CD4-positive, alpha-beta memory T cell (primary cell): ENCODE results near the gene RNF10. TPM values are rescaled to one million over a fixed set of nuclear protein-coding genes. Genes with fewer than 3 reads are reported as not detected.

Experiments
- CTCF ChIA-PET: fragments of 350-600 bp; sonication (Branson Sonifier 250); formaldehyde crosslinking; loops from one replicate; lab custom pipeline; 2021; ENCODE audit warnings: inconsistent platforms; ENCODE audit not compliant: partially characterized antibody; lab: Charles Lee
- POLR2A ChIA-PET: fragments of 350-600 bp; sonication (Branson Sonifier 250); formaldehyde crosslinking; loops from one replicate; lab custom pipeline; 2021; ENCODE audit not compliant: partially characterized antibody; lab: Charles Lee
- DNase-seq, 5 donors: peaks; one replicate each; pipeline versions ENCODE4 v3.0.0 to v3.0.0-alpha.2; 2020 to 2022; ENCODE audit warnings: mixed read lengths in 1 of 5
- H3K27ac ChIP-seq: one replicate; pipeline ENCODE4 v1.7.0; 2013; ENCODE audit warnings: low read depth, low read length
- H3K27me3 ChIP-seq: 2 replicates; pipeline ENCODE4 v1.7.0; 2013; ENCODE audit warnings: mild to moderate bottlenecking, low read length, moderate library complexity; ENCODE audit not compliant: insufficient read depth
- H3K36me3 ChIP-seq: 2 replicates; pipeline ENCODE4 v1.7.0; 2013; ENCODE audit warnings: mild to moderate bottlenecking, low read length, moderate library complexity; ENCODE audit not compliant: insufficient read depth
- H3K4me1 ChIP-seq: 2 replicates; pipeline ENCODE4 v1.7.0; 2013; ENCODE audit warnings: mild to moderate bottlenecking, low read length, moderate library complexity; ENCODE audit not compliant: insufficient read depth
- H3K4me3 ChIP-seq, 2 donors: one replicate each; pipeline ENCODE4 v1.7.0; 2013; ENCODE audit warnings: low read length in 2 of 2, mild to moderate bottlenecking in 1 of 2
- H3K9me3 ChIP-seq, 2 donors: one replicate each; pipeline ENCODE4 v1.7.0; 2013; ENCODE audit warnings: low read length in 2 of 2, control low read depth in 1 of 2; ENCODE audit not compliant: control insufficient read depth in 1 of 2
- H3K27ac Mint-ChIP-seq, 7 donors: one replicate each; pipeline ENCODE4 v1.8.0; 2020 to 2021; ENCODE audit warnings: mixed read lengths in 7 of 7, mild to moderate bottlenecking in 6 of 7, inconsistent platforms in 3 of 7, moderate library complexity in 3 of 7
- H3K27me3 Mint-ChIP-seq, 2 donors: one replicate each; pipeline ENCODE4 v1.8.0; 2020 to 2021; ENCODE audit warnings: mixed read lengths in 2 of 2
- H3K36me3 Mint-ChIP-seq, 2 donors: one replicate each; pipeline ENCODE4 v1.8.0; 2020 to 2021; ENCODE audit warnings: mixed read lengths in 2 of 2, inconsistent platforms in 1 of 2, mild to moderate bottlenecking in 1 of 2
- H3K4me1 Mint-ChIP-seq, 4 donors: one replicate each; pipeline ENCODE4 v1.8.0; 2020 to 2021; ENCODE audit warnings: mixed read lengths in 4 of 4, mild to moderate bottlenecking in 1 of 4
- H3K4me3 Mint-ChIP-seq, 8 donors: one replicate each; pipeline ENCODE4 v1.8.0; 2020 to 2021; ENCODE audit warnings: mixed read lengths in 8 of 8, mild to moderate bottlenecking in 7 of 8, moderate library complexity in 6 of 8, inconsistent platforms in 3 of 8
- H3K9me3 Mint-ChIP-seq, 8 donors: one replicate each; pipeline ENCODE4 v1.8.0; 2020 to 2021; ENCODE audit warnings: mixed read lengths in 8 of 8, mild to moderate bottlenecking in 5 of 8, inconsistent platforms in 3 of 8, moderate library complexity in 1 of 8
- intact Hi-C: fragments of 100-400 bp; cut with micrococcal nuclease; formaldehyde crosslinking; loops from one replicate; pipeline ENCODE4 v1.15.1; 2023
- polyA plus RNA-seq, 2 donors: library from polyadenylated mRNA; unstranded; fragments of 300-500 nt; fragmentation: Illumina TruSeq; gene quantifications; one replicate each; pipeline ENCODE4 v1.2.3, GENCODE V29; 2021
- total RNA-seq, 2 experiments: library from RNA; stranded (reverse); gene quantifications; one replicate each; pipeline ENCODE4 v1.2.3, GENCODE V29; 2021

The RNF10 gene
- total and polyA plus RNA-seq, 4 experiments from 2014 or later: 101 to 249 (median 195) TPM

GRCh38 chr12:120536064-120536791 is 2.1 kb downstream of the RNF10 start:
- Histone ChIP-seq H3K36me3 (no peaks in the 10 kb centered on the region), H3K27me3 (no peaks in the 10 kb centered on the region), H3K4me1 (peaks cover 69% of the 10 kb centered on the region), H3K9me3 (no peaks in the 10 kb centered on the region), H3K27ac (peak overlapping the region; percentile 94), H3K4me3 (peak overlapping the region; percentile 54 to 62)
- intact Hi-C loops: no loop called here
- peak; percentile 24 to 48 (median 33) for DNase-seq
- Mint-ChIP-seq H3K27ac (peak overlapping the region; percentile 76 to 98 (median 95)), H3K4me1 (peaks cover 47 to 77% (median 56%) of the 10 kb centered on the region in 4 donors), H3K4me3 (peak overlapping the region; percentile 92 to 97 (median 94)), H3K9me3 (peaks cover 0 to 2% (median 0%) of the 10 kb centered on the region in 8 donors), H3K27me3 (no peaks in the 10 kb centered on the region), H3K36me3 (peaks cover 7 to 48% of the 10 kb centered on the region in 2 donors)
- POLR2A ChIA-PET: interaction anchor here (0.6 to 2.6 kb wide), 10 partner anchors 33 to 335 kb away, joined by 3 to 19 read pairs (median 4); partner anchors contain the start of genes COX6A1, DYNLL1, POP5 and RNU4-2
- CTCF ChIA-PET: interaction anchor here (1.0 to 3.0 kb wide), 7 partner anchors 40 to 335 kb away, joined by 3 to 8 read pairs (median 3); partner anchors contain the start of genes DYNLL1 and RPLP0

- Histone ChIP-seq H3K27me3 (no peaks in the 10 kb centered on the region), H3K9me3 (no peaks in the 10 kb centered on the region), H3K36me3 (no peaks in the 10 kb centered on the region), H3K4me1 (peaks cover 77% of the 10 kb centered on the region), H3K27ac (no peak overlapping the region), H3K4me3 (peak overlapping the region; percentile 2 to 5)
- CTCF ChIA-PET: interaction anchor here (0.7 to 1.6 kb wide), 4 partner anchors 9 to 797 kb away, joined by 3 to 4 read pairs (median 3); partner anchors contain the start of gene COQ5
- no peak for DNase-seq
- Mint-ChIP-seq H3K27me3 (no peaks in the 10 kb centered on the region), H3K27ac (peak overlapping the region; percentile 75 to 98 (median 84)), H3K4me1 (peaks cover 49 to 76% (median 63%) of the 10 kb centered on the region in 4 donors), H3K9me3 (peaks cover 0 to 2% (median 0%) of the 10 kb centered on the region in 8 donors), H3K36me3 (peaks cover 7 to 51% of the 10 kb centered on the region in 2 donors), H3K4me3 (peak overlapping the region; percentile 84 to 95 (median 93))
- POLR2A ChIA-PET: interaction anchor here (0.9 to 2.1 kb wide), 6 partner anchors 9 to 246 kb away, joined by 3 to 9 read pairs (median 6); partner anchors contain the start of genes COQ5, POP5 and RNU4-2
- intact Hi-C loops: no loop called here
Observed at GRCh38 chr12:120537856-120538220, 3.7 kb downstream of the RNF10 start.

- Histone ChIP-seq H3K36me3 (no peaks in the 10 kb centered on the region), H3K27ac (peak overlapping the region; percentile 47), H3K27me3 (no peaks in the 10 kb centered on the region), H3K4me1 (peaks cover 81% of the 10 kb centered on the region), H3K9me3 (no peaks in the 10 kb centered on the region), H3K4me3 (peak overlapping the region; percentile 2 to 13)
- peaks cover 0 to 2% (median 0%) of the 10 kb centered on the region in 8 donors for H3K9me3 Mint-ChIP-seq
- peak overlapping the region; percentile 75 to 98 (median 84) for H3K27ac Mint-ChIP-seq
- ChIA-PET CTCF (interaction anchor here (0.7 to 1.6 kb wide), 5 partner anchors 10 to 796 kb away, joined by 3 to 6 read pairs (median 3); partner anchors contain the start of gene COQ5), POLR2A (interaction anchor here (0.9 to 2.1 kb wide), 6 partner anchors 9 to 247 kb away, joined by 3 to 9 read pairs (median 6); partner anchors contain the start of genes COQ5, POP5 and RNU4-2)
- H3K36me3 Mint-ChIP-seq: peaks cover 7 to 51% of the 10 kb centered on the region in 2 donors
- no peaks in the 10 kb centered on the region for H3K27me3 Mint-ChIP-seq
- intact Hi-C loops: no loop called here
- H3K4me1 Mint-ChIP-seq: peaks cover 50 to 80% (median 65%) of the 10 kb centered on the region in 4 donors
- no peak for DNase-seq
- peak overlapping the region; percentile 74 to 94 (median 90) for H3K4me3 Mint-ChIP-seq
Observed at GRCh38 chr12:120538281-120539156, 4.4 kb downstream of the RNF10 start.

- no peak overlapping the region for H3K4me3 ChIP-seq
- H3K9me3 ChIP-seq: no peaks in the 10 kb centered on the region
- POLR2A ChIA-PET: interaction anchor here (2.1 kb wide), 1 partner anchor 37 kb away, joined by 9 read pairs; no protein-coding TSS in a partner anchor
- peak overlapping the region; percentile 14 for H3K27ac ChIP-seq
- peak overlapping the region in 6 of 7 donors; percentile 42 to 98 (median 86) for H3K27ac Mint-ChIP-seq
- no peaks in the 10 kb centered on the region for H3K9me3 Mint-ChIP-seq
- H3K4me1 ChIP-seq: peaks cover 83% of the 10 kb centered on the region
- no peaks in the 10 kb centered on the region for H3K27me3 Mint-ChIP-seq
- no peaks in the 10 kb centered on the region for H3K27me3 ChIP-seq
- intact Hi-C loops: no loop called here
- H3K4me3 Mint-ChIP-seq: peak overlapping the region in 6 of 8 donors; percentile 85 to 94 (median 93)
- no peaks in the 10 kb centered on the region for H3K36me3 ChIP-seq
- peaks cover 50 to 82% (median 62%) of the 10 kb centered on the region in 4 donors for H3K4me1 Mint-ChIP-seq
- peaks cover 7 to 48% of the 10 kb centered on the region in 2 donors for H3K36me3 Mint-ChIP-seq
- CTCF ChIA-PET: interaction anchor here (1.3 to 1.6 kb wide), 2 partner anchors 44 to 71 kb away, joined by 4 to 6 read pairs; no protein-coding TSS in a partner anchor
- no peak for DNase-seq
Observed at GRCh38 chr12:120539303-120539702, 5.1 kb downstream of the RNF10 start.

- Mint-ChIP-seq H3K9me3 (no peaks in the 10 kb centered on the region), H3K4me1 (peaks cover 47 to 82% (median 59%) of the 10 kb centered on the region in 4 donors), H3K27ac (peak overlapping the region in 6 of 7 donors; percentile 32 to 65 (median 56)), H3K4me3 (peak overlapping the region in 5 of 8 donors; percentile 21 to 58 (median 36)), H3K36me3 (peaks cover 7 to 45% of the 10 kb centered on the region in 2 donors), H3K27me3 (no peaks in the 10 kb centered on the region)
- H3K4me1 ChIP-seq: peaks cover 87% of the 10 kb centered on the region
- H3K36me3 ChIP-seq: no peaks in the 10 kb centered on the region
- H3K9me3 ChIP-seq: no peaks in the 10 kb centered on the region
- CTCF ChIA-PET: no interaction called here
- no peak for DNase-seq
- intact Hi-C loops: no loop called here
- POLR2A ChIA-PET: interaction anchor here (2.2 kb wide), 1 partner anchor 11 kb away, joined by 9 read pairs; the partner anchor contains the start of gene COQ5
- no peaks in the 10 kb centered on the region for H3K27me3 ChIP-seq
- no peak overlapping the region for H3K27ac ChIP-seq
- no peak overlapping the region for H3K4me3 ChIP-seq
Observed at GRCh38 chr12:120540445-120540844, 6.3 kb downstream of the RNF10 start.

- H3K9me3 Mint-ChIP-seq: peaks cover 0 to 2% (median 0%) of the 10 kb centered on the region in 8 donors
- intact Hi-C loops: no loop called here
- H3K36me3 ChIP-seq: peaks cover 13% of the 10 kb centered on the region
- H3K27ac ChIP-seq: no peak overlapping the region
- H3K4me1 Mint-ChIP-seq: peaks cover 33 to 73% (median 51%) of the 10 kb centered on the region in 4 donors
- no peaks in the 10 kb centered on the region for H3K27me3 Mint-ChIP-seq
- no peaks in the 10 kb centered on the region for H3K9me3 ChIP-seq
- peaks cover 70% of the 10 kb centered on the region for H3K4me1 ChIP-seq
- no peak overlapping the region for H3K4me3 ChIP-seq
- peaks cover 13 to 38% of the 10 kb centered on the region in 2 donors for H3K36me3 Mint-ChIP-seq
- H3K4me3 Mint-ChIP-seq: no peak overlapping the region
- POLR2A ChIA-PET: interaction anchor here (2.2 kb wide), 1 partner anchor 13 kb away, joined by 9 read pairs; the partner anchor contains the start of gene COQ5
- CTCF ChIA-PET: no interaction called here
- no peak for DNase-seq
- H3K27ac Mint-ChIP-seq: peak overlapping the region in 1 of 7 donors; percentile 60
- H3K27me3 ChIP-seq: no peaks in the 10 kb centered on the region
Observed at GRCh38 chr12:120542166-120542565, 8.0 kb downstream of the RNF10 start.
